ENCODE data around the gene ZNF605. TPM values are rescaled to one million over a fixed set of nuclear protein-coding genes. Genes with fewer than 3 reads are reported as not detected.

Gene ZNF605
- total and polyA plus RNA-seq, 10 of the 15 experiments (the other 5 are each of a cell fraction or from before 2014, with no cell fraction given), result 0.95 to 4.8 (median 2.5) TPM

- WGBS (ENCODE audit: insufficient coverage, insufficient replicate concordance, low lambda C conversion rate, missing lambda C conversion rate), result 0% methylated on average over 1 of the region's 1 CpG
- no peak for DNase-seq (ENCODE audit: low read depth, low spot score)
- peaks cover 33% of the 10 kb centered on the region for H3K9me3 ChIP-seq (replicated peaks; ENCODE audit: control insufficient read depth, insufficient read depth, low read length)
- no peak for TF ChIP-seq IRF5 (IDR thresholded peaks at IDR 0.05; ENCODE audit: borderline replicate concordance)
- TF ChIP-seq, protein P1, sequence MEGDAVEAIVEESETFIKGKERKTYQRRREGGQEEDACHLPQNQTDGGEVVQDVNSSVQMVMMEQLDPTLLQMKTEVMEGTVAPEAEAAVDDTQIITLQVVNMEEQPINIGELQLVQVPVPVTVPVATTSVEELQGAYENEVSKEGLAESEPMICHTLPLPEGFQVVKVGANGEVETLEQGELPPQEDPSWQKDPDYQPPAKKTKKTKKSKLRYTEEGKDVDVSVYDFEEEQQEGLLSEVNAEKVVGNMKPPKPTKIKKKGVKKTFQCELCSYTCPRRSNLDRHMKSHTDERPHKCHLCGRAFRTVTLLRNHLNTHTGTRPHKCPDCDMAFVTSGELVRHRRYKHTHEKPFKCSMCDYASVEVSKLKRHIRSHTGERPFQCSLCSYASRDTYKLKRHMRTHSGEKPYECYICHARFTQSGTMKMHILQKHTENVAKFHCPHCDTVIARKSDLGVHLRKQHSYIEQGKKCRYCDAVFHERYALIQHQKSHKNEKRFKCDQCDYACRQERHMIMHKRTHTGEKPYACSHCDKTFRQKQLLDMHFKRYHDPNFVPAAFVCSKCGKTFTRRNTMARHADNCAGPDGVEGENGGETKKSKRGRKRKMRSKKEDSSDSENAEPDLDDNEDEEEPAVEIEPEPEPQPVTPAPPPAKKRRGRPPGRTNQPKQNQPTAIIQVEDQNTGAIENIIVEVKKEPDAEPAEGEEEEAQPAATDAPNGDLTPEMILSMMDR (IDR thresholded peaks at IDR 0.05 in 2 of 3, conservative IDR thresholded peaks at IDR 0.05 in 1 of 3; ENCODE audit: control insufficient read depth in 2 of 3, extremely low read depth in 1 of 3, insufficient read depth in 1 of 3, low read depth in 3 of 3, low read length in 3 of 3), result no peak
- TF ChIP-seq, protein P2, sequence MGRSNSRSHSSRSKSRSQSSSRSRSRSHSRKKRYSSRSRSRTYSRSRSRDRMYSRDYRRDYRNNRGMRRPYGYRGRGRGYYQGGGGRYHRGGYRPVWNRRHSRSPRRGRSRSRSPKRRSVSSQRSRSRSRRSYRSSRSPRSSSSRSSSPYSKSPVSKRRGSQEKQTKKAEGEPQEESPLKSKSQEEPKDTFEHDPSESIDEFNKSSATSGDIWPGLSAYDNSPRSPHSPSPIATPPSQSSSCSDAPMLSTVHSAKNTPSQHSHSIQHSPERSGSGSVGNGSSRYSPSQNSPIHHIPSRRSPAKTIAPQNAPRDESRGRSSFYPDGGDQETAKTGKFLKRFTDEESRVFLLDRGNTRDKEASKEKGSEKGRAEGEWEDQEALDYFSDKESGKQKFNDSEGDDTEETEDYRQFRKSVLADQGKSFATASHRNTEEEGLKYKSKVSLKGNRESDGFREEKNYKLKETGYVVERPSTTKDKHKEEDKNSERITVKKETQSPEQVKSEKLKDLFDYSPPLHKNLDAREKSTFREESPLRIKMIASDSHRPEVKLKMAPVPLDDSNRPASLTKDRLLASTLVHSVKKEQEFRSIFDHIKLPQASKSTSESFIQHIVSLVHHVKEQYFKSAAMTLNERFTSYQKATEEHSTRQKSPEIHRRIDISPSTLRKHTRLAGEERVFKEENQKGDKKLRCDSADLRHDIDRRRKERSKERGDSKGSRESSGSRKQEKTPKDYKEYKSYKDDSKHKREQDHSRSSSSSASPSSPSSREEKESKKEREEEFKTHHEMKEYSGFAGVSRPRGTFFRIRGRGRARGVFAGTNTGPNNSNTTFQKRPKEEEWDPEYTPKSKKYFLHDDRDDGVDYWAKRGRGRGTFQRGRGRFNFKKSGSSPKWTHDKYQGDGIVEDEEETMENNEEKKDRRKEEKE (IDR thresholded peaks at IDR 0.05), result no peak
- H3K4me1 ChIP-seq (ENCODE audit: control insufficient read depth, insufficient read depth, low read length), result no peaks in the 10 kb centered on the region
- POLR2A ChIA-PET, result no interaction called here
- no peaks in the 10 kb centered on the region for H3K36me3 ChIP-seq (ENCODE audit: control insufficient read depth in 2 of 2, insufficient read depth in 2 of 2, low read length in 1 of 2)
- no peak overlapping the region for H3K9ac ChIP-seq (ENCODE audit: control insufficient read depth, insufficient read depth, low read length)
- H2AFZ ChIP-seq (ENCODE audit: control insufficient read depth, low read depth, low read length), result no peak overlapping the region
- no peak for ATAC-seq
- no TSS peak for BruUV-seq (replicated peaks)
- CTCF ChIA-PET, result no interaction called here
- H3K27ac ChIP-seq (ENCODE audit: control insufficient read depth, insufficient read depth), result no peak overlapping the region
- RAD21 ChIA-PET (ENCODE audit: unreplicated experiment), result no interaction called here
- in situ Hi-C loops (cut with MboI), result loop anchor here (5.0 kb wide), 1 partner anchor 179 kb away; no protein-coding TSS in a partner anchor
- intact Hi-C loops (cut with micrococcal nuclease; ENCODE audit: unreplicated experiment), result no loop called here
- no peak for FAIRE-seq
- SMC1A ChIA-PET (ENCODE audit: uncharacterized antibody, unreplicated experiment), result no interaction called here
- no peak overlapping the region for H3K4me2 ChIP-seq (ENCODE audit: control insufficient read depth, insufficient read depth)
- no peaks in the 10 kb centered on the region for H3K27me3 ChIP-seq (replicated peaks in 1 of 2; ENCODE audit: control insufficient read depth in 2 of 2, insufficient read depth in 2 of 2, low read length in 1 of 2)
- no peaks in the 10 kb centered on the region for H4K20me1 ChIP-seq (ENCODE audit: control insufficient read depth, insufficient read depth)
- H3K4me3 ChIP-seq, result no peak overlapping the region
- no peaks in the 10 kb centered on the region for H3K79me2 ChIP-seq (ENCODE audit: control insufficient read depth, insufficient read depth, low read length)
Measured at GRCh38 chr12:132923356-132923909, 32.7 kb downstream of the ZNF605 start.

Measured in GM12878 (cell line).